GM18873 (cell line): ENCODE data around the gene CARMIL1.
"Not testable (repeated sequence)": the region's sequence is repeated elsewhere in the genome, so short reads cannot be mapped to it uniquely, and the experiment has no call there.

ENCODE experiments used
- ATAC-seq: cut with Tn5 transposase; IDR thresholded peaks from one replicate; pipeline ENCODE4 v1.9.1; 2021; ENCODE audit warnings: mild to moderate bottlenecking, moderate library complexity, moderate number of reproducible peaks; ENCODE audit not compliant: unreplicated experiment, low FRiP score

Gene CARMIL1

GRCh38 chr6:25586119-25586518 is 306.9 kb downstream of the CARMIL1 start:
- ATAC-seq: not testable (repeated sequence)

- ATAC-seq: no peak
Observed at GRCh38 chr6:25586927-25587326, 307.8 kb downstream of the CARMIL1 start.

GRCh38 chr6:25590986-25591385 is 311.8 kb downstream of the CARMIL1 start:
- ATAC-seq: no peak

GRCh38 chr6:25596928-25597818 is 318.0 kb downstream of the CARMIL1 start:
- no peak for ATAC-seq

GRCh38 chr6:25599516-25600085 is 320.4 kb downstream of the CARMIL1 start:
- no peak for ATAC-seq

GRCh38 chr6:25601800-25602673 is 322.9 kb downstream of the CARMIL1 start:
- no peak for ATAC-seq

- ATAC-seq: no peak
Observed at GRCh38 chr6:25602674-25602982, 323.5 kb downstream of the CARMIL1 start.

GRCh38 chr6:25603251-25603650 is 324.1 kb downstream of the CARMIL1 start:
- no peak for ATAC-seq

GRCh38 chr6:25606151-25606550 is 327.0 kb downstream of the CARMIL1 start:
- no peak for ATAC-seq

- ATAC-seq: no peak
Observed at GRCh38 chr6:25608558-25609174, 329.5 kb downstream of the CARMIL1 start.

- no peak for ATAC-seq
Observed at GRCh38 chr6:25612666-25613065, 333.5 kb downstream of the CARMIL1 start.

GRCh38 chr6:25613415-25613814 is 334.2 kb downstream of the CARMIL1 start:
- no peak for ATAC-seq

- no peak for ATAC-seq
Observed at GRCh38 chr6:25614052-25614451, 334.9 kb downstream of the CARMIL1 start.

- ATAC-seq: no peak
Observed at GRCh38 chr6:25615471-25615870, 336.3 kb downstream of the CARMIL1 start.

- ATAC-seq: no peak
Observed at GRCh38 chr6:25617997-25618396, 338.8 kb downstream of the CARMIL1 start.

GRCh38 chr6:25619217-25619616 is 340.0 kb downstream of the CARMIL1 start:
- no peak for ATAC-seq

- no peak for ATAC-seq
Observed at GRCh38 chr6:25620391-25620790, 341.2 kb downstream of the CARMIL1 start.

- no peak for ATAC-seq
Observed at GRCh38 chr6:25623065-25623464, 343.9 kb downstream of the CARMIL1 start.

GRCh38 chr6:25623879-25624278 is 344.7 kb downstream of the CARMIL1 start:
- ATAC-seq: no peak

- no peak for ATAC-seq
Observed at GRCh38 chr6:25627001-25627400, 347.8 kb downstream of the CARMIL1 start.
